Tibial nerve (tissue), 4 donors: ENCODE measurements around the gene NUPR1. TPM values are rescaled to one million over a fixed set of nuclear protein-coding genes. Genes with fewer than 3 reads are reported as not detected.
"Not testable (repeated sequence)": the region's sequence is repeated elsewhere in the genome, so short reads cannot be mapped to it uniquely, and the experiment has no call there.

ENCODE experiments used
- DNase-seq, 2 donors: peaks; one replicate each; pipeline ENCODE4 v3.0.0-alpha.2; 2019; ENCODE audit warnings: low spot score in 2 of 2
- H3K27ac ChIP-seq, 4 donors: fragments of 200-600 bp; sonication (generic) in 3 of 4; one replicate each; pipeline ENCODE4 v1.5.1; 2017 to 2019; ENCODE audit warnings: mild to moderate bottlenecking in 1 of 4
- H3K27me3 ChIP-seq, 2 donors: fragments of 200-600 bp; sonication (generic) in 1 of 2; one replicate each; pipeline versions ENCODE4 v1.5.1 to v1.6.0; 2017 to 2019
- H3K36me3 ChIP-seq, 3 donors: fragments of 200-600 bp; sonication (generic); one replicate each; pipeline ENCODE4 v1.5.1; 2018 to 2019
- H3K4me1 ChIP-seq, 4 donors: fragments of 200-600 bp; sonication (generic) in 3 of 4; one replicate each; pipeline ENCODE4 v1.5.1; 2017 to 2019
- H3K4me3 ChIP-seq, 4 donors: fragments of 200-600 bp; sonication (generic) in 3 of 4; one replicate each; pipeline ENCODE4 v1.5.1; 2017 to 2019; ENCODE audit warnings: mild to moderate bottlenecking in 1 of 4, moderate library complexity in 1 of 4
- H3K9me3 ChIP-seq, 4 donors: fragments of 200-600 bp; sonication (generic) in 3 of 4; one replicate each; pipeline ENCODE4 v1.5.1; 2017 to 2019
- EP300 ChIP-seq, 2 donors: sonication (generic); formaldehyde crosslinking; IDR thresholded peaks; one replicate each; pipeline ENCODE4 v1.6.1; 2017; ENCODE audit warnings: antibody characterized with exemption in 2 of 2, mild to moderate bottlenecking in 1 of 2
- POLR2A ChIP-seq, 2 donors: fragments of 450-650 bp; IDR thresholded peaks; one replicate each; pipeline ENCODE4 v1.6.1; 2017; ENCODE audit warnings: antibody characterized with exemption in 2 of 2, mild to moderate bottlenecking in 2 of 2, moderate library complexity in 2 of 2
- WGBS, 2 donors: methylation state at CpG; one replicate each; pipeline ENCODE4 v1.1.5; 2018; 5-methylcytosine and 5-hydroxymethylcytosine counted together
- total RNA-seq, 4 donors: library from RNA; depleted of rRNA; stranded (reverse); fragments of >200 nt; gene quantifications; one replicate each; pipeline ENCODE4 v1.1.0, GENCODE V29; 2016
- TF ChIP-seq, protein P1 (sequence below), 5 experiments: fragments of 200-600 bp in 3 of 5; fragments of 450-650 bp in 2 of 5; sonication (generic) in 3 of 5; IDR thresholded peaks; one replicate each; pipeline ENCODE4 v1.5.1; 2016 to 2019; ENCODE audit warnings: antibody characterized with exemption in 5 of 5, mild to moderate bottlenecking in 3 of 5, moderate library complexity in 2 of 5

Gene NUPR1
- total RNA-seq, 4 donors from 2014 or later = 33.0 to 57.2 (median 53.4) TPM

DNA sequence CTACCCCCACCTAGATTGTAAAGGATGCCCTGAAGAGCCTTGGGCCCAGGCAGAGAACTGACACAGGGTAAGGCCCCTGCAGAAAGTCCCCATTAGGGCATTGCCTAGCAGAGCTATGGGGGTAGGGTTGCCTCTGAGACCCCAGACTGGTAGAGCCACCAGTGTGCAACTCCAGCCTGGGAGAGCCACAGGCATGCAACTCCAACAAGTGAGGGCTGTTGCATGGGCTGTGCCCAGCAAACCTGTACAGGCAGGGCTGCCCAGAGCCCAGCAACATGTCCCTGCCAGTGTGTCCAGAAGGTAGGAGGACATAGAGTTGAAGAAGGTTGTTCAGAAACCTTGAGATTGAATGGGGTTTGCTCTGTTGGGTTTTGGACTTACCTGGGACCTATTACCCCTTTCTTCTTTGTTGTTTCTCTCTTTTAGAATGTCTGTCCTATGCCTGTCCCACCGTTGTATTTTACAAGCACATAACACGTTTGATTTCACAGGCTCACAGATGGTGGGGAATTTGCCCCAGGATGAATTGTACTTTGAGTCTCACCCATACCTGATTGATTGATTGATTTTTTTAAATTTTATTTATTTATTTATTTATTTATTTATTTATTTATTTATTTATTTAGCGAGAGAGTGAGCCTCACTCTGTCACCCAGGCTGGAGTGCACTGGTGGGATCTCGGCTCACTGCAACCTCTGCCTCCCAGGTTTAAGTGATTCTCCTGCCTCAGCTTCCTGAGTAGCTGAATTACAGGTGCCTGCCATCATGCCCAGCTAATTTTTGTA lies 31.4 kb upstream of the NUPR1 start:
- 95 to 96% methylated on average over 4 of the region's 4 CpGs for WGBS, 2 donors
- no peak for DNase-seq
- TF ChIP-seq EP300 (IDR thresholded peaks at IDR 0.05) = no peak
- TF ChIP-seq POLR2A (IDR thresholded peaks at IDR 0.05) = no peak
- TF ChIP-seq, protein P1, sequence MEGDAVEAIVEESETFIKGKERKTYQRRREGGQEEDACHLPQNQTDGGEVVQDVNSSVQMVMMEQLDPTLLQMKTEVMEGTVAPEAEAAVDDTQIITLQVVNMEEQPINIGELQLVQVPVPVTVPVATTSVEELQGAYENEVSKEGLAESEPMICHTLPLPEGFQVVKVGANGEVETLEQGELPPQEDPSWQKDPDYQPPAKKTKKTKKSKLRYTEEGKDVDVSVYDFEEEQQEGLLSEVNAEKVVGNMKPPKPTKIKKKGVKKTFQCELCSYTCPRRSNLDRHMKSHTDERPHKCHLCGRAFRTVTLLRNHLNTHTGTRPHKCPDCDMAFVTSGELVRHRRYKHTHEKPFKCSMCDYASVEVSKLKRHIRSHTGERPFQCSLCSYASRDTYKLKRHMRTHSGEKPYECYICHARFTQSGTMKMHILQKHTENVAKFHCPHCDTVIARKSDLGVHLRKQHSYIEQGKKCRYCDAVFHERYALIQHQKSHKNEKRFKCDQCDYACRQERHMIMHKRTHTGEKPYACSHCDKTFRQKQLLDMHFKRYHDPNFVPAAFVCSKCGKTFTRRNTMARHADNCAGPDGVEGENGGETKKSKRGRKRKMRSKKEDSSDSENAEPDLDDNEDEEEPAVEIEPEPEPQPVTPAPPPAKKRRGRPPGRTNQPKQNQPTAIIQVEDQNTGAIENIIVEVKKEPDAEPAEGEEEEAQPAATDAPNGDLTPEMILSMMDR (IDR thresholded peaks at IDR 0.05) = no peak
- peaks cover 0 to 20% (median 0%) of the 10 kb centered on the region in 3 donors for H3K36me3 ChIP-seq
- no peak overlapping the region for H3K4me3 ChIP-seq
- H3K27ac ChIP-seq = no peak overlapping the region
- peaks cover 0 to 18% (median 0%) of the 10 kb centered on the region in 4 donors for H3K4me1 ChIP-seq
- H3K27me3 ChIP-seq = no peaks in the 10 kb centered on the region
- H3K9me3 ChIP-seq = peaks cover 0 to 6% (median 0%) of the 10 kb centered on the region in 4 donors

DNA sequence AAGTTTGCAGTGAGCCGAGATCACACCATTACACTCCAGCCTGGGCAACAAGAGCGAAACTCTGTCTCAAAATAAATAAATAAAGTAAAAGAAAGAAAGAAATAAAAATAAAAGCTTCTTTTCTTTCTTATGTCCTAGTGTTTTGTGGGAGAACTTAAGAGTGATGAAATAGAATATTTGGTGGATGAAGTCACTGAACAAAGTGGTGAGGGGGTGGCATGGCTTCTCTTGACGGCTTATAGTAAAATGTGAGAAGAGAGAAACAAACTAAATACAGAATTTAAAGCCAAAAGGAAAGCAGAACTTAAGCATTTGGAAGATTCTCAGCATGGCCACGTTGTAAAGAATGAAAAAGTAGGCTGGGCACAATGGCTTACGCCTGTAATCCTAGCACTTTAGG lies 30.2 kb upstream of the NUPR1 start:
- TF ChIP-seq, protein P1 (IDR thresholded peaks at IDR 0.05) = no peak
- TF ChIP-seq POLR2A (IDR thresholded peaks at IDR 0.05) = no peak
- no peak for TF ChIP-seq EP300 (IDR thresholded peaks at IDR 0.05)
- H3K4me3 ChIP-seq = no peak overlapping the region
- H3K27ac ChIP-seq = no peak overlapping the region
- no peak for DNase-seq
- H3K9me3 ChIP-seq = peaks cover 0 to 6% (median 0%) of the 10 kb centered on the region in 4 donors
- H3K36me3 ChIP-seq = peaks cover 0 to 24% (median 0%) of the 10 kb centered on the region in 3 donors
- H3K4me1 ChIP-seq = peaks cover 0 to 18% (median 0%) of the 10 kb centered on the region in 4 donors
- 65 to 69% methylated on average over 5 of the region's 5 CpGs for WGBS, 2 donors
- no peaks in the 10 kb centered on the region for H3K27me3 ChIP-seq

DNA sequence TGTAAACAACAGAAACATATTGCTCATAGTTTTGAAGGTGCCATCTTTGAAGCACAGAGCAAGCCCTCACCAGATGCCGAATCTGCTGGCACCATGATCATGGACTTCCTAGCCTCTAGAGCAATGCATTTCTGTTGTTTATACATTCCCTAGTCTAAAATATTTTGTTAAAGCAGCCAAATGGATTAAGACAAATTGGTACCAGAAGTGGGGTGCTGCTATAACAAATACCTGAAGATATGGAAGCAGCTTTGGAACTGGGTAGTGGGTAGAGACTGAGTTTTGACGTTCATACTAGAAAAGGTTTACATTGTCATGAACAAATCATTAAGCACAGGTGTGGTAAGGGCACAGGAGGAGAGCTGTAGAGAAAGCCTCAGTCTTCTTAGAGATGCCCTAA lies 28.5 kb upstream of the NUPR1 start:
- Histone ChIP-seq H3K36me3 (peaks cover 0 to 24% (median 0%) of the 10 kb centered on the region in 3 donors), H3K27ac (no peak overlapping the region), H3K4me3 (no peak overlapping the region), H3K27me3 (no peaks in the 10 kb centered on the region), H3K4me1 (peaks cover 0 to 3% (median 0%) of the 10 kb centered on the region in 4 donors), H3K9me3 (peaks cover 0 to 6% (median 0%) of the 10 kb centered on the region in 4 donors)
- DNase-seq = no peak
- 97 to 98% methylated on average over 2 of the region's 2 CpGs for WGBS, 2 donors
- TF ChIP-seq POLR2A (IDR thresholded peaks at IDR 0.05) = no peak
- TF ChIP-seq, protein P1 (IDR thresholded peaks at IDR 0.05) = no peak
- TF ChIP-seq EP300 (IDR thresholded peaks at IDR 0.05) = no peak

DNA sequence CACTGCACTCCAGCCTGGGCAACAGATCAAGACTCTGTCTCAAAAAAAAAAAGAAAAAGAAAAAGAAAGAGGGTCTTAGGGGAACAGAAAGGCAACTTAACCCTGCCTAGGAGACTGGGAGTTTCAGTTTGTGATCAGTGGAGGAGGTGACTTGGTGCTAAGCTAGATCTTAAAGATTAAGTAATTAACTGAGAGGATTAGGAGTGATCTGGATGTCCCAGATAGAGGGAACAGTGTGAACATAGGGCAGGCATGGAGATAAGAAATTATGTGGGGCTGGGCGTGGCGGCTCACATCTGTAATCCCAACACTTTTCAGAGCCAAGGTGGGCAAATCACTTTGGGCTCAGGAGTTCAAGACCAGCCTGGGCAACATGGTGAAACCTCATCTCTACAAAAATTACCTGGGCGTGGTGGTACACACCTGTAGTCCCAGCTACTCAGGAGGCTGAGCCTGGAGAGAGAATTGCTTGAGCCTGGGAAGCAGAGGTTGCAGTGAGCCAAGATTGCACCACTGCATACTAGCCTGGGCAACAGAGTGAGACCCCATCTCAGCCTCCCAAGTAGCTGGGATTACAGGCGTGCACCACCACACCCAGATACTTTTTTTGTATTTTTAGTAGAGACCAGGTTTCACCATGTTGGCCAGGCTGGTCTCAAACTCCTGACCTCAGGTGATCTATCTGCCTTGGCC lies 27.6 kb upstream of the NUPR1 start:
- H3K36me3 ChIP-seq = peaks cover 0 to 24% (median 0%) of the 10 kb centered on the region in 3 donors
- H3K4me3 ChIP-seq, H3K9me3 ChIP-seq, H3K4me1 ChIP-seq, H3K27me3 ChIP-seq, H3K27ac ChIP-seq, DNase-seq: not testable (repeated sequence)
- 98 to 99% methylated on average over 4 of the region's 4 CpGs for WGBS, 2 donors

DNA sequence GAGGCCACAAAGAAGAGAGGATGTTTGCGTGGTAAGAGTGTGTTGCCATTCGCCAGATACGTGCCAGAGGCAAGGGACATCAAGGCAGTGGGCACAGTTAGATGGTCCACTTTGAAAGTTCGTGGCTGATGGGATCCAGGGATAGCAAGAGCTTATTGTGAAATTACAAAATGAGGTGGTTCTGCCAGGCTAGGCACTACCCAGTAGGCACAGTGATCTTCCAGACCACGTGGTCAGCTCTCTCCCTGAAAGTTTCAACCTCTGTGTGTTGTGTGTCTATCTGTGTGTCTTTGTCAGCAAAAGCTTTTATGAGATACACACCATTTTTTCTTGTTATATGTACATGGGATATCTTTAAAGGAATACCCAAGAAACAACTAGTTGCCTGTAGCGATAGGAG lies 24.4 kb upstream of the NUPR1 start:
- TF ChIP-seq POLR2A (IDR thresholded peaks at IDR 0.05) (no peak), EP300 (IDR thresholded peaks at IDR 0.05) (no peak)
- TF ChIP-seq, protein P1 (IDR thresholded peaks at IDR 0.05) = no peak
- Histone ChIP-seq H3K4me3 (no peak overlapping the region), H3K4me1 (peaks cover 0 to 3% (median 0%) of the 10 kb centered on the region in 4 donors), H3K9me3 (peaks cover 0 to 6% (median 0%) of the 10 kb centered on the region in 4 donors), H3K36me3 (peaks cover 0 to 36% (median 0%) of the 10 kb centered on the region in 3 donors), H3K27me3 (no peaks in the 10 kb centered on the region), H3K27ac (no peak overlapping the region)
- 91% methylated on average over 6 of the region's 6 CpGs for WGBS, 2 donors
- no peak for DNase-seq
